ENCODE results near the gene HLCS.

The HLCS gene

DNA sequence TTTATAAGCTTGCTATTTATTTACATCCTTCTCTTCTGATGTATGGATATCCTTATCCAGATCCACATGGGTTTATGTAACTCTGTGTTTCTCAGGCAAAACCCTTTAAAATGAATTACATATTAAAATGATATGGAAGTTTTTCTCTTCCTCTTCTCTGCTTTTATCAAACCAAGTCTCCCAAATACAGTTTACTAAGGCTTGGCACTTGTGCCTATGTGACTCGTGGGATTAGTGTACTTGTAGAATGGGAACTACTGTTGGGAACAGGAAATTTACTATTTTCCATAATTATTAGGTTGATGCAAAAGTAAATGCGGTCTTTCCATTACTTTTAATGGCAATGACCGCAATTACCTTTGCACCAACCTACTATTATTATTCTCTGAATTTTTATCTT lies 252.7 kb downstream of the HLCS start:
- Histone ChIP-seq H3K4me2 (ENCODE audit: low read depth, low read length) (no peak overlapping the region), H3K27me3 (replicated peaks; ENCODE audit: insufficient read depth, low read length) (peaks cover 10% of the 10 kb centered on the region)
- TF ChIP-seq, protein P1, sequence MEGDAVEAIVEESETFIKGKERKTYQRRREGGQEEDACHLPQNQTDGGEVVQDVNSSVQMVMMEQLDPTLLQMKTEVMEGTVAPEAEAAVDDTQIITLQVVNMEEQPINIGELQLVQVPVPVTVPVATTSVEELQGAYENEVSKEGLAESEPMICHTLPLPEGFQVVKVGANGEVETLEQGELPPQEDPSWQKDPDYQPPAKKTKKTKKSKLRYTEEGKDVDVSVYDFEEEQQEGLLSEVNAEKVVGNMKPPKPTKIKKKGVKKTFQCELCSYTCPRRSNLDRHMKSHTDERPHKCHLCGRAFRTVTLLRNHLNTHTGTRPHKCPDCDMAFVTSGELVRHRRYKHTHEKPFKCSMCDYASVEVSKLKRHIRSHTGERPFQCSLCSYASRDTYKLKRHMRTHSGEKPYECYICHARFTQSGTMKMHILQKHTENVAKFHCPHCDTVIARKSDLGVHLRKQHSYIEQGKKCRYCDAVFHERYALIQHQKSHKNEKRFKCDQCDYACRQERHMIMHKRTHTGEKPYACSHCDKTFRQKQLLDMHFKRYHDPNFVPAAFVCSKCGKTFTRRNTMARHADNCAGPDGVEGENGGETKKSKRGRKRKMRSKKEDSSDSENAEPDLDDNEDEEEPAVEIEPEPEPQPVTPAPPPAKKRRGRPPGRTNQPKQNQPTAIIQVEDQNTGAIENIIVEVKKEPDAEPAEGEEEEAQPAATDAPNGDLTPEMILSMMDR (IDR thresholded peaks at IDR 0.05; ENCODE audit: low read length), result no peak
- TF ChIP-seq EZH2 (optimal IDR thresholded peaks at IDR 0.05; ENCODE audit: low read depth, low read length) (no peak), EZH2phosphoT487 (IDR thresholded peaks at IDR 0.05; ENCODE audit: low read length) (no peak)

DNA sequence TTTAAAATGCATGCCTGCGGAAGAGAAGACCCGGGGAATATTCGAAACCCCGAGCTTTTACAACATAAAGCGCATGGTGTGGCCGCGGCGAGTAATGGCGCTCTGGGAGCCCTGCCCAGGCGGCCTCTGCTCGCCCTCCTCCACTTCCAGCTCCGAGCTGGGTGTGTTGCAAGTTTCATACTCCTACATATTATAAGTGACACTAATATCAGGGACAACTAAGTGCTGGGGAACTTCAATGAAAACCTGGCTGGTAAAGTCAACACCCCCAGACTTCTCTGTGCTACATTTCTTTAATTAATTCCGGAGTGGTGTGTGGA lies 255.8 kb downstream of the HLCS start:
- TF ChIP-seq EZH2phosphoT487 (IDR thresholded peaks at IDR 0.05; ENCODE audit: low read length) (no peak), EZH2 (optimal IDR thresholded peaks at IDR 0.05; ENCODE audit: low read depth, low read length) (no peak)
- TF ChIP-seq, protein P1 (IDR thresholded peaks at IDR 0.05; ENCODE audit: low read length), result no peak
- Histone ChIP-seq H4K20me1 (ENCODE audit: insufficient read depth, low read length) (no peaks in the 10 kb centered on the region), H3K4me1 (ENCODE audit: low read length) (peaks cover 4% of the 10 kb centered on the region; the same call in 1 of the 2 replicates), H3K4me3 (ENCODE audit: low read length) (no peak overlapping the region), H3K79me2 (ENCODE audit: low read length) (no peaks in the 10 kb centered on the region), H3K4me2 (ENCODE audit: low read depth, low read length) (no peak overlapping the region), H3F3A (ENCODE audit: insufficient read depth, low read length) (no peaks in the 10 kb centered on the region), H3K9ac (ENCODE audit: low read length) (no peak overlapping the region), H3K36me3 (replicated peaks; ENCODE audit: insufficient read depth, low read length) (no peaks in the 10 kb centered on the region), H3K9me3 (replicated peaks; ENCODE audit: insufficient read depth, low read length) (no peaks in the 10 kb centered on the region), H3K27ac (ENCODE audit: low read length) (no peak overlapping the region), H3K27me3 (replicated peaks; ENCODE audit: insufficient read depth, low read length) (peaks cover 40% of the 10 kb centered on the region), H2AFZ (ENCODE audit: low read length) (no peak overlapping the region), H3K9me2 (replicated peaks; ENCODE audit: insufficient read depth, low read length) (no peaks in the 10 kb centered on the region)
- DNase-seq, result no peak

More for the DNA sequence above, 252.7 kb downstream of the HLCS start:
- Histone ChIP-seq H3K4me3 (ENCODE audit: low read length) (no peak overlapping the region), H3K27ac (ENCODE audit: low read length) (no peak overlapping the region), H3K4me1 (ENCODE audit: low read length) (no peaks in the 10 kb centered on the region), H3F3A (ENCODE audit: insufficient read depth, low read length) (no peaks in the 10 kb centered on the region), H3K9me2 (replicated peaks; ENCODE audit: insufficient read depth, low read length) (no peaks in the 10 kb centered on the region), H4K20me1 (ENCODE audit: insufficient read depth, low read length) (no peaks in the 10 kb centered on the region), H3K9me3 (replicated peaks; ENCODE audit: insufficient read depth, low read length) (no peaks in the 10 kb centered on the region), H3K36me3 (replicated peaks; ENCODE audit: insufficient read depth, low read length) (no peaks in the 10 kb centered on the region), H3K9ac (ENCODE audit: low read length) (no peak overlapping the region), H2AFZ (ENCODE audit: low read length) (no peak overlapping the region), H3K79me2 (ENCODE audit: low read length) (no peaks in the 10 kb centered on the region)
- DNase-seq, result no peak

DNA sequence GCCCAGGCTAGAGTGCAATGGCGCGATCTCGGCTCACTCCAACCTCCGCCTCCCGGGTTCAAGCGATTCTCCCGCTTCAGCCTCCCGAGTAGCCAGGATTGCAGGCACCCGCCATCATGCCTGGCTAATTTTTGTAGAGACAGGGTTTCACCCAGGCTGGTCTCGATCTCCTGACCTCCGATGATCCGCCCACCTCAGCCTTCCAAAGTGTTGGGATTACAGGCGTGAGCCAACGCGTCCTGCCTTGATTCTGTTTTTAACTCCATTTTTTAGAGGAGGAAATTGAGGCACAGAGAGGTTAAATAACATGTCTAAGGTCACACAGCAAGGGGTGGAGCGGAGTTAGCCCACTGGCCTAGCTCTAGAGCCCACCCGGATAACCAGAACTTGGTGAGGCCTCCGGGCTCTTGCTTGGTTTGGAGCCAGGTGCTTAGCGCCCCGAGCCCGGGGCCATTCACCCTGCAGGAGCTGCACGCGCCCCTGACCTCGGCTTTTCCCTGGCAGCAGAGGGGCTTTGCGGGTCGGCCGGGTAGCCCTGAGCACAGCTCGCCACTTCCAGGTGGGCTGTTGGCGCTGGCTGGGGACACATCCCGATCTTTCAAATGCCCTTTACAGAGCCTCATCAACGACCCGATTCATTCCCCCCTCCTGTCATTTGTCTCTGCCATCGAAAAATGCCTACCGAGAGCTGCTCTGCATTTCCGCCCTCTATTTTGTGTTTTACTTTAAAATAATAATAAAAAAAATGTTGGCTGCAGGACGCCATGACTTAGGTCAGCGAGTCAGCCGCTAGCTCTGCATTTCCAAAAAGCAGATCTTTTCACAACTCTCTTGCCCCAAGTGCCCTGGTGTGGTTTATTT lies 256.4 kb downstream of the HLCS start:
- Histone ChIP-seq H3K36me3 (replicated peaks; ENCODE audit: insufficient read depth, low read length) (no peaks in the 10 kb centered on the region), H3K4me3 (ENCODE audit: low read length) (no peak overlapping the region), H4K20me1 (ENCODE audit: insufficient read depth, low read length) (no peaks in the 10 kb centered on the region), H3K27me3 (replicated peaks; ENCODE audit: insufficient read depth, low read length) (peaks cover 46% of the 10 kb centered on the region), H2AFZ (ENCODE audit: low read length) (no peak overlapping the region), H3K79me2 (ENCODE audit: low read length) (no peaks in the 10 kb centered on the region), H3K27ac (ENCODE audit: low read length) (no peak overlapping the region), H3K9me2 (replicated peaks; ENCODE audit: insufficient read depth, low read length) (no peaks in the 10 kb centered on the region), H3K9me3 (replicated peaks; ENCODE audit: insufficient read depth, low read length) (no peaks in the 10 kb centered on the region), H3K4me1 (ENCODE audit: low read length) (peaks cover 7% of the 10 kb centered on the region; the same call in 1 of the 2 replicates), H3K9ac (ENCODE audit: low read length) (no peak overlapping the region), H3K4me2 (ENCODE audit: low read depth, low read length) (no peak overlapping the region), H3F3A (ENCODE audit: insufficient read depth, low read length) (no peaks in the 10 kb centered on the region)
- TF ChIP-seq EZH2 (optimal IDR thresholded peaks at IDR 0.05; ENCODE audit: low read depth, low read length) (no peak), EZH2phosphoT487 (IDR thresholded peaks at IDR 0.05; ENCODE audit: low read length) (no peak)
- TF ChIP-seq, protein P1 (IDR thresholded peaks at IDR 0.05; ENCODE audit: low read length), result no peak
- DNase-seq, result no peak
